NCI-H146 (cell line): ENCODE data around the gene RTP2.
"Not testable (repeated sequence)": the region's sequence is repeated elsewhere in the genome, so short reads cannot be mapped to it uniquely, and the experiment has no call there.

Experiments
- DNase-seq: peaks from one replicate; lab custom pipeline; 2025; lab: John Stamatoyannopoulos, UW

Gene RTP2

DNA sequence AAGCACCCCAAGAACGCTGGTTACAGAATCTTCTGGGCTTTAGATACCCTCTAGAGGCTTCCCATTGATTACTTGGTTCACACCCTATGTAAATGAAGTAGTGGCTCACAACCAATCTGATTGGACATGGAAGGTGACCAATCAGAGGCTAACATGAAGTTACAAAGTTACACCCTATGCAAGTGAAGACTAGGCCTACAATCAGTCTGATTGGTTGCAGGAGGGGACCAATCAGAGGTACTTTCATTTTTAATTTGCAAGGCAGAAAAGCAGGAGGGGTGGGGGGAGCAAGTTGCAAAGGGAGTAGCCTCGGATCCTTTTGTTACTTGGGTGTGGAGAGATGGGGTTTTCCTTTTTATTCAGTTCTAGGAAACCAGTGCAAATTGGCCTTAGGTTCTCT lies 11.1 kb upstream of the RTP2 start:
- no peak for DNase-seq

DNA sequence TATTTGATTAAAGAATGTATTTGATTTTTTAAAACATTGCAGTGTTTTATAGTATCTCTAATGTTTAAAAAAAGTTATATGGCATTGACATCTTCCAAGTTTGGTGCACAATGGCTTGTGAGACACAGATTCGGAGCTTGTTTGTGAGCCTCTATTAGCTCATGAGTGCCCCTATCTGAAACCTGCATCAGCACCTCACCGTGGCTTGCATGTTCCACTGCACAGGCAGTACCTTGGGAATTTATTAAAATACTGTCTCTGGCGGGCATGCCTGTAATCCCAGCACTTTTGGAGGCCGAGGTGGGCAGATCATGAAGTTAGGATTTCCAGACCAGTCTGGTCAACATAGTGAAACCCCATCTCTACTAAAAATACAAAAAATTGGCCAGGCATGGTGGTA lies 6.8 kb upstream of the RTP2 start:
- DNase-seq = no peak

DNA sequence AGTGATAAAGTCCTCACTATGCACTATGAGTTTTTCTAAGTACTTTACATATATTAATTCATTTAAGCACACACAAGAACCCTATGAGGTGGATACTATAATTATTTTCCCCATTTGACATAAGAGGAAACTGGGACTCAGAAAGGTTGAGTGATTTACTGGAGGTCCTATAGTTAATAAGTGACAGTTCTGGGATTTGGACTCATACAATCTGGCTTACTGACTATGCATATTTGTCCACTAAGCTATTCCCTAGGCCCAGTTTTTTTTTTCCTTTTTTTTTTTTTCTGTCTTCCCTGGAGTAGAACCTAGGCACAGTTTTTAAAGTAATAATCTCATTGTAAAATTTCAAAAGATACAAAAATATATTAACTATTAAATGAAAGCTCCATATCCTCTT lies 6.3 kb upstream of the RTP2 start:
- no peak for DNase-seq

DNA sequence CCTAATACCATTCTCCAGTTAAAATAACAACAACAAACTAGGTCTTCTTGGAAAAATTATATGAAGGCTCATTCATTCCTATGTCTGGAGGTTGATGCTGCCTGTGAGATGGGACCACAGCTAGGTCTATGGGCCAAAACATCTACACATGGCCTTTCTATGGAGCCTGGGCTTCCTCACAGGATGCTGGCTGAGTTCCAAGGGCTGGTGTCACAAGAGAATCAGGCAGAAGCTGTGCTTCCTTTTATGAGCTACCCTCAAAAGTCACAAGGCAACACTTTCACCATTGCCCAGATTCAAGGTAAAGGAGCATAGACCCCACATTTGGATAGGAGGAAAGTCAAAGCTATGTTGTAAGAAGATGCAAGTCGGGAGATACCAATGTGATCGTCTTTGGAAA lies 4.6 kb upstream of the RTP2 start:
- DNase-seq = no peak

DNA sequence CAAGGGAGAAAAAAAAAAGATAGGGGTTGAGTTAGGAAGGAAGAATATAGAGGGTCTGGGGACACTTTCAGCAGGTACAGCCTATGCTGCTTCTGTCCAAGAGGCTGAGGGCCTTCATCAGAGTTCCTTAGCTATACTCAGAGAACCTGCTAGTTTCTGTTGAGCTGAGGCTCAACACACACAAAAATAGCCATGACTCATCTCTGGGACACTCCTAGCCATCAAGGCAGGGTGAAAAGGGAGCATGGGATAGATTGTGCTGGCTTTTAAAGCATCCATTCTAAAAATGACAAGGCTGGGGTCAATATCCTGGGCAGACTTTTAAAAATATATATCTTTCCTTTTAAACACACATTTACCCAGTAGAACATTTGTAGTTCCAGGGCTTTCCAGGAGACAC lies 2.8 kb upstream of the RTP2 start:
- DNase-seq = no peak

DNA sequence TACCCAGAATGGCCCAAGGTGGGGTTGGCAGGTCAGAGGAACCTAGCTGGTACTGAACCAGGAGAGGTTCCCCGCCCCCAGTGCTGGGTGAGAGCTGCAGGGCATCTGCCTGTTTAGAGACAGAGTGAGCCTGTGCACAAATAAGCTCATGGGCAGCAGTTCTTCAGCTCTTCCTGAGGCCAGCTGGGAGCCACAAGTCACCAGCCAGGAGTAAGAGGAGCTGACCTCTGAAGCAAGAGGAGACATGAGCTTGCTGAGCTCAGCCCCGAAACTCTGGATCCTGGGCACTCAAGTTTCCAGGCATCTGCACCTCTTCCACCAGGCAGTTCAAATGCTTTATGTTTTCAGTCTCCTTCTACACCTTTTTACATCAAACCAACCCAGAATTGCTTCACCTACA lies 2.1 kb downstream of the RTP2 start:
- DNase-seq = no peak

DNA sequence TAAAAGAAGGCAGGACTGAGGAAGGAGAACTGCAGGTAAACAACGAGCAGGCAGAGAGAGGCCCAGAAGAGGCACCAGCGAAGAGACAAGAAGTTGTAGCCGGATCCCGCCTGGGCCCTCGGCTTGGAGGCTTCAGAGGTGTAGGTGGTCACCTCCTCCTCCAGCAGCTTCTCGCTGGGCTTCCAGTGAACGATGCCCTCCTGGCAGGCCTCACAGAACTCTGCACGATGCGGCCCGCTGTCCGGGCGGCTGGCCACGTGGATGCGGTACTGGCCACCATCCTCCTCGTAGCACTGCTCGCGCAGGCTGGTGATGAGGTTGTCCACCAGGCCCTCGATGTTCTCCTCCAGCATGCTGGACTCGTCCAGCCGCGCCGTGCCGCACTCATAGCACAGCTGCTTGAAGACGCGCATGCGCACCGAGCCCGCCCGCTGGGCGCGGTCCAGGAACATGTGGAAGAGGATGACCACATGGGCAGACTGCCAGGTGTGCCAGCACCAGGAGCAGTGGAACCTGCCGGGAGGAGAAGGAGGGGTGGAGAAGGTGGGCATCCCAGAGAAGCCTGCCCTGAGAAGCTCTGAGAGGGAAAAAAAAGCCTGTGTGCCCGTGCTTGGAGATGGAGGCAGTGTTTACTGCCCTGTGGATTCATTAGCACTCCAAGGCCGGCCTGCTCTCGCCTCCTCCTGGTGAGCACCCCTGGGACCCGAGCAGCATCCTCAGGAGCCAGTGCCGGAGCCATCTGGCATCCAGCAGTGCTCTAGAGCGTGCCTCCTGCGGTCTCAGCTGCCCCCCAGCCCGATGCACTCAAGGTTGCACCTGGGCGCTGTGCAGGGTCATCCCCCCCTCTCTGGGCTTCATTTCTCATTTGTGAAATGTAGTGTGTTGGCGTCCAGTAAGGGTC lies 3.6 kb downstream of the RTP2 start:
- DNase-seq = no peak

DNA sequence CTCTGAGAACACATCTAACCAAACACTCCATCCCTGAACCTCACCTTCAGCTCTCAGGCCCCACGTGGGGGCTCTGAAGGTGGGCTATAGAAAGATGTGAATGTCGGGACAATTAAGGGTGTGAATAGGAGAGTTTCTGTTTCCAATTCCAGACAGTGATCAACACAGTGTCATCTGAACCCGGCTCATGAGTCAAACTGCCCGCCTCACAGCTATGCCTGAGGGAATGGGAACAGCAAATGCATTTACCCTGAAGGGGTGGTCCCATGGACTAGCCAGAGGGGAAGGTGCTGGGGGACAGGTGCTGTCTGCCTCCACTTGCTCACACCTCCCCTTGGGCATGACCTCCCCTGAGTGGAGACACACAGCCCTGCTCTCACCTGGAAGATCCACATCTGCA lies 6.3 kb downstream of the RTP2 start:
- no peak for DNase-seq

DNA sequence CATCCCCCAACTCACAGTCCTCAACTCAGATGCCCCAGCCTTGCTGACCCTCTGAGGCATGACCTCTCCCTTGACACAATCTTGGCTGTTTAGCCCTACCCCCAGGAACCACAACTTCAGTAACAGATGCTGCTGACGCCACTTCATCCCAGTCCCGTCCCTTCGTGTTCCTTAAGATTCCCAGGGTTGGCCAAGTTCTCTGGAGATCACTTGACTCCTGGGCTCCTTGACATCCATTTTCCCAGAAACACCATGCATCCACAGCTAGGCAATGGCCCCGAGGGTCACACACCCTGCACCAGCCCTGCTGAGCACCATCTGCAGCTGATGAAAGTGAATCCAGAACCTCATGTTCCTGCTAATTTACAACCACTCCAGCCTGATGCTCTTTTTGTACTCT lies 6.9 kb downstream of the RTP2 start:
- no peak for DNase-seq

DNA sequence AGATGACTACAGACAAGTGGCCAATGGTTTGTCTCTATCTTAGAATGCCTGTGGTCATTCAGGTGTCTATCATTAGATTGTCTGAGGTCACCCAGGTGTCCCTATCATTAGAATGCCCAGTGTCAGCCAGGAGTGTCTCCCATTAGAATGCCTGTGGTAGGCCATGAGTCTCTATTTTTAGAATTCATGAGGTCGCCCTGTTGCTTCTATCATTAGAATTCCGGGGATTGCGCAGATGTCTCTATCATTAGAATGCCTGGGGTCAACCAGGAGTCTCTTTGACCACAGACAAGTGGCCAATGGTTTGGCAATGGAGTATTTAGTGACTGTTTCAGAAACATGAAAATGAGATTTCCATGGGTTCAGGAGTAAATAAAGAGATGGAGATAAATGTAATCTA lies 7.6 kb downstream of the RTP2 start:
- no peak for DNase-seq

DNA sequence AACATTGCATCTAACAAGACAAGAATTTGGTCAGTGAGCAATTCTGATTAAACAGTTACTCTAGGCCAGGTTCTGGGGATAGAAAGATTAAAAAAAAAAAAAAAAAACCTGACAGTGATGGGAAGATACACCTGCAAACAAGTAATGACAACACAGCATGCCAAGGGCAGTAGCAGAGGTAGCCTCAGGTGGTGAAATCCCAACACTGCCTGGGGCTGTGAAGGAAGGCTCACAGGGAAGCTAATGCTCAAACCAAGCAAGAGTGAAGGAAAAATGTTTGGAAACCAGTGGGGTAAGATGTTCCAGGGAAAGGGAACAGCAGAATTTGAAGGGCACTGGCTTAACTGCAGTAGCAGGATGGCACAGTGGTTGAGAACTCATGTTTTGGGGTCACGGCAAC lies 8.9 kb downstream of the RTP2 start:
- no peak for DNase-seq

DNA sequence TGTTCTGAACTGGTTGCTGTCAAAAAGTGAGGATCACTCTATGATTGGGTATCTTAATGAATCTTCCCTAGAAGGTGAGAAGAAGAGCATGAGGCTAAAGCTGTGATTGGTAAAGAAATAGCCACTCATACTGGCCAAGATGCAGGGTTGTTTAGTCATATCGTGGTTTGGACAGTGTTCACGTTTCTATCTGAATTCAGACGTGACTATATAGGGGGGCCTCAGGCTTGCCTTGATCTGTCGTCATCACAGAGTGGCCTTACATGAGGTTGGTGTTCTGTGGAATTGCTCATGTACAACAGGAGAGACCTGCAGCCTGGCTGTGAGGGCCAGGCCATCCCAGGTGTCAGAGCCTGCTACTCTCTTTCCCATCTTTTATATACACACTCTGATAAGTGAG lies 12.4 kb downstream of the RTP2 start:
- no peak for DNase-seq

DNA sequence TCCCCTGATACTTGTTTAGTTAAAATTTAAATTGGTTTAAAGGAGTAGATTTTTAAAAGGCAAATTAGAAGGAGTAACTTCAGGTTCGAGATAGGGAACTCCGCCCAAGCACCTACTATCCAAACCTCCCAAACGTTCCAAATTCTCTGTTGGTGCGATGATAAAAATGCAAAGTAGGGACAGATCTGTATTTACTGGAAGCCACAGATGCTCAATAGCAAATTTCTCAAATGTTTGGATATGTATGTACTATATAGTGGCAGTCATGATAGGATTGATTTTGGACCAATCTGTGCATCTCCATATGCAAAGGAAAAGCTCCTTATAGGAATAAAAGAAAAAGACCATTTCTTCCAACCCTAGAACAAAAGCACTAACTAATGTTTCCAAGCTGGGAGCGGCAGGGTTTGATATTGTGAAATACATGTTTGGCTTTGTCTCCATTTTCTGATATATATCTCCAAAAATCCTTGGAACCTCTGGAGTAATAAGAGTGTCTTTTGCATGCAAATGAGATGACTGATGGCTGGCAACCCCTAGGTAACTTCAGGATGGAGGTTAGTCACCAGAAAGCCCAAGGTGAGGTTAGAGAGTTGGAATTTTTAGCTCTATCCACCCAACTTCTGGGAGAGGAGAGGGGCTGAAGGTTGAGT lies 15.6 kb downstream of the RTP2 start:
- no peak for DNase-seq

DNA sequence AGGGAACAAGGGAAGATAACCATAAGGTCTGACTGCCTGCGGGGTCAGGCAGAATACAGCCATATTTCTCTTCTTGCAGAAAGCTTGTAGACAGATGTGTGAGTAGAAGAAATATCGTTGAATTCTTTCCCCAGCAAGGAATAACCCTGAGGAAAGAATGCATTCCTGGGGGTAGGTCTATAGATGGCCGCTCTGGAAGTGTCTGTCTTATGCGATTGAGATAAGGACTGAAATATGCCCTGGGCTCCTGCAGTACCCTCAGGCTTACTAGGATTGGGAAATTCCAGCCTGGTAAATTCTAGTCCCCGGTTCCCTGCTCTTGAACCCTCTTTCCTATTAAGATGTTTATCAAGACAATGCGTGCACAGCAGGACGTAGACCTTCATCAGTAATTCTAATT lies 16.4 kb downstream of the RTP2 start:
- DNase-seq = no peak

DNA sequence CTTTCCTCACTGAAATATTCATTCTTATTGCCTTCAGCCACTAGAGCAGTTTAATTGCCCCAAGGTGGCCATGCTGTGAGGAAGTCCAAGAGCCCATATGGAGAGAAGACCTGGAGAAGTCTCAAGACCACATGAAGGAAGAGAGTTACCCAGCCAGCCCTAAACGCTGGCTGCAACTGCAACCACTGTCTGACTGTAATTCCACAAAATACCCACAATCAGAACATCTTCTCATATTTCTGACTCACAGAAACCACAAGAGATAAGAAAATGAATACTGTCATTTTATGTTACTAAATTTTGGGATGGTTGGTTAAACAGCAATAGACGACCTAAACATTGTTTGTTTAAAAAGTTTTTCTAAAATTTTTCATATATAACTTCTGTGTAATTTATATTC lies 17.5 kb downstream of the RTP2 start:
- no peak for DNase-seq

DNA sequence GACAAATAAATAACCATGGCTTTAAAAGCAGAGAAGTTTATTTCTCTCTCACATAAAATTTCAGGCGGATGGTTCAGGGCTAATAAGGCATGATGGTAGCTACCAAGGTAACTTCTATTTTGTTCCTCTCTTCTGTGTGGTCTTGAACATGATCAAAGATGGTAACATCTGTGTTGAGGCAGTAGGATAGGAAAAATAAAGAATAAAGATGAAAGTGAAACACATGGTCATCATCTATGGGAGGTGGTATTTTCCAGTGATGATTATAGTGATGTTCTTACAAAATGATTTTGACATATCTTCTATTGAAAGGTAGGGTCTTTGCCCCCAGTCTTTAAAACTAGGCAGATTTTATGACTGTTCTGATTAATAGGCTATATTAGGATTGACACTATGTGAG lies 17.9 kb downstream of the RTP2 start:
- DNase-seq = no peak

DNA sequence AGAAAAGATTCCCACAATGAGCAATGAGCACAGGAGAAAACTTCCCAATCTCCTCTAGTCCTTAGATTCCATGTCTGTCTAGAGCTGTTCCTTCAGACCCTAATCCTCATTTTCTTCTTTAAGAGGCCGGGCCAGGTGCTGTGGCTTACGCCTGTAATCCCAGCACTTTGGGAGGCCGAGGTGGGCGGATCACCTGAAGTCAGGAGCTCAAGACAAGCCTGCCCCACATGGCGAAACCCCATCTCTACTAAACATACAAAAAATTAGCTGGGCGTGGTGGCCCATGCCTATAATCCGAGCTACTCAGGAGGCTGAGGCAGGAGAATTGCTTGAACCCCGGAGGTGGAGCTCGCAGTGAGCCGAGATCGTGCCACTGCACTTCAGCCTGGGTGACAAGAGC lies 20.6 kb downstream of the RTP2 start:
- DNase-seq = not testable (repeated sequence)

DNA sequence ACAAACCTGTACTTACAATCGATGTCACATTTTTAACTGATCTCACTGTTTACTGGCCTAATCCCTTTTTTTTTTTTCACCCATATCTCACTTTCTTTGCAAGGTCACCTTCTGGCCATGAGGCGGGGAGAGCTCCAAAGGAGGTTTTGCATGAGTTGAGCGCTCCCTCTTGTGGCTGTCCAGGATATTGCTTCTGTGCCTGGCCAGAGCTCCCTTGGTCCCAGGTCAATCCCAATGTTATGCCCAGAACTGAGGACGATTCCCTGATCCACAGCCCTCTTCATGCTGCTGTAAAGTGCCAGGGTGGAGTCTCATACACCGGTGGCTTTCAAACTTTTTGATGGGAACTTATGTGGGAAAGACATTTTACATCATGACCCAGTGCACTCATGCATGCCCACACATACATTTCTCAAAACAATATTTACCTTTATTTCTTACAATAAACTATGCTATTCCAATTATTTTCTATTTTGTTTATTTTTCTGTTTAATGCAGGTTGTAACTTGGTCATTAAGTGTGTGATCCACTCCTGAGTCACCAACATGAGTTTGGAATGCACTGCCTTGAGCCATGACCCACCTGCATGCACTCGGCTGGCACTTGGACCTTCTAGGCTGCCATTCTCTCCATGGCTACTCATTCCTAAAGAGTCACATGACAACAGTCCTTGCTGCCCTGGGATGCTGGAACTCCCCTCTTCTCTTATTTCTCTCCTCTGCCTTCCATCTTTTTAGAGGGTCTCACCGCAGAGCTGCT lies 22.5 kb downstream of the RTP2 start:
- DNase-seq = peak; percentile 69

DNA sequence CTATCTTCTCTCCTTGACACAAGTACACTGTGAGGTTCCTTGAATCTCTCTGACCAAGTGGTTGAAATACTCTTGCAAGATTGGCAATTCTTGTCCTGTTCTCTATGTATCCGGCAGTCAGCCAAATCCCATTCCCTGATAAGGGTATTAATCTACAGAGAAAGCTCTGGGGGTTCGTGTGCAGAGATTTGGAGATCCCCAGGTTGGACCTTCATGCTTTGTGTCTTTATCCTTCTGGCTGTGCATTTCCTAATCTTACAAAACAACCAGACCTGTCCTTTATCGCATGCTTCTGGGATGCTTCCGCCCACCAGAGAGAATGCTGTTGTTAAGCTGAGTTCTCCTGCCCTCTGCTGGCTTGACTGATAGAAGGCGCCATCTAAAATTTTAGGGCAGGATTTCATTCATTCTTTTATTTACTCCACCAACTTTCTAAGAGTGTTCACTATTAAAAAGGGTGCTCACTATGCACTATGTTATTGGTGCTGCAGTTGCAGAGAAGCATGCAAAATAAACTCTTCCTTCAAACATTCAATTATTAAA lies 23.6 kb downstream of the RTP2 start:
- DNase-seq = no peak

DNA sequence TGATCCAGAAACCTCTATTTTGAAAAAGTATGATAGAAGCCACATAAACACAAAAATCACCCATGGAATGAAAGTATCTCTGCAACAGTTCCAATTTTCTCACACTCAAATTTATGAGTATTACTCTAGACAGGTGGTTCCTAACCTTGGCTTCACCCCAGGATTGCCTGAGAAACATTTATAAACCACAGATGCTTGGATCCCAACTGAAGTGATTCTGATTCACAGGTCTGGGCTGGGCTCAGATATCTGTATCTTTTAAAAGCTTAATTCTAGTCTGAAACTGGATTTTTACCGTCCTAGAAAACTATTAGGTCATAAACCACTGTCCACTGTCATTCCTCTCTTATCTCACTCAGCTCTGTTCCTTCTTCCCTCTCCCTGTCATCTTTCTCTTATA lies 24.8 kb downstream of the RTP2 start:
- DNase-seq = no peak

DNA sequence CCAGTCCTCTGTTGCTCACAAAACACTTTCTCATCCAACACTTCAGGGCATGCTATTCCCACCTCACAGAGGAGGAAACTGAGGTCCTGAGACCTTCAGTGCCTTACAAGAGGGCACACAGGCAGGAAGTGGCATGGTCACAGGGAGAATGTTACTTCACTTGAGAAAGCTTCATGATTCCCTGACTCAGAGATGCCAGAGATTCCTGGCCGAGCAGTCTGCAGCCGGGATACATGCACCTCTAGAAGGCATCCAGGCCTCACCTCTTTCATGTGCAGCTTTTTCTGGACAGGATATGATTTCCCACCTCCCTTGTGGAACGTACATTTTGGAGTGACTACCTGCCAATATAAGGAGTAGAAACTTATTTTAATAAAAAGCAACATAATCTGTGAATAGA lies 29.3 kb downstream of the RTP2 start:
- no peak for DNase-seq

DNA sequence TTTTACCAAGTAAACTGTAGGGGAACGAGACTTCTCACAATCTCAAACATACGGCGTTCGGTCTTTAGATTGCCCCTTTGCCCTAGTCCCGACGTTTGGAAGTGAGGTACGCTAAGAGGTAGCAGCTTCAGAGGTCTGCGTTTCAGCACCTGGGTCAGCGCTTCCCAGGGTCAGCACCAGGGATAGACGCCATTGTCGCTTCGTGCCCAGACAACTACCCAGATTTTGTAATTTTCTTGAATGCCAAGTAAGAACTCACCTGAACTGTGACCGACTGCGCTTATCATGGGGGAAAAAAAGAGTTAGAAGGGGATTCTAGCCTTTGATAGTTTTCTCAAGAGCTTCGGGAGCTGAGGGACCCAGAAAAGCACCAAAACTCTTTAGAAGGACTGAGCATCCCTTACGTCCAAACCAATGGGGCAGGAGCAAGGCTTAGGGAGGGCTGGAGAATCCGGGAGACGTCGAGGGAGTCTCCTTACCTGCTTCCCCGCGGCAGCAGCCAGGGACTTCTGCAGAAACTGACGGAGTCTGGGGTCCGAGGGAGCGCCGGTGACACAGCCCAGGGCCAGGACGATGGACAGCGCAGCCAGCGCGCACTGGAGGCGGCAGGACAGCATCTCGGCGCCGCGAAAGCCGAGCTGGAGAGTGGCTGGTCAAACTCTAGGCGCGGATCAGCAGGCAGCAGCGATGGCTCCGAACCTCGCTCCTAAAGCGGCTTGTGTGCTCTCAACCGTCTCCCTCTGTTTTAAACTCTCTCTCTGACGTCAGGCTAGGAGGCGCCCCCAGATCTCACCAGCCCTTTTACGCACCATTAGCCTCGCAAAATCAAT lies 32.5 kb downstream of the RTP2 start, which contains the start of gene SST:
SST (minus strand) TSS at position 720 of the 830 bp plus-strand sequence; CDS start at position 617, 103 bp downstream.
- no peak for DNase-seq
